Skeletal muscle tissue (tissue), 4 donors: ENCODE measurements around the gene TGFB1I1. TPM values are rescaled to one million over a fixed set of nuclear protein-coding genes. Genes with fewer than 3 reads are reported as not detected.
"Not testable (repeated sequence)": the region's sequence is repeated elsewhere in the genome, so short reads cannot be mapped to it uniquely, and the experiment has no call there.

ENCODE experiments used
- H3K27ac ChIP-seq: one replicate; pipeline ENCODE4 v1.7.0; 2013; ENCODE audit warnings: mild to moderate bottlenecking, low read depth, low read length, inconsistent platforms
- H3K27me3 ChIP-seq, 3 donors: one replicate each; pipeline ENCODE4 v1.7.0; 2013; ENCODE audit warnings: low read length in 3 of 3; ENCODE audit not compliant: control insufficient read depth in 3 of 3, insufficient read depth in 3 of 3
- H3K36me3 ChIP-seq, 3 donors: one replicate each; pipeline ENCODE4 v1.7.0; 2013; ENCODE audit warnings: low read length in 3 of 3; ENCODE audit not compliant: control insufficient read depth in 3 of 3, insufficient read depth in 3 of 3
- H3K4me1 ChIP-seq, 3 donors: one replicate each; pipeline ENCODE4 v1.7.0; 2013; ENCODE audit warnings: low read length in 3 of 3, mild to moderate bottlenecking in 3 of 3; ENCODE audit not compliant: control insufficient read depth in 3 of 3, insufficient read depth in 3 of 3
- H3K4me3 ChIP-seq, 3 donors: one replicate each; pipeline ENCODE4 v1.7.0; 2013; ENCODE audit warnings: low read length in 3 of 3
- H3K9ac ChIP-seq, 3 donors: one replicate each; pipeline ENCODE4 v1.7.0; 2013; ENCODE audit warnings: low read length in 3 of 3, mild to moderate bottlenecking in 3 of 3, moderate library complexity in 2 of 3, low read depth in 1 of 3
- H3K9me3 ChIP-seq, 3 donors: one replicate each; pipeline ENCODE4 v1.7.0; 2013; ENCODE audit warnings: low read length in 3 of 3; ENCODE audit not compliant: control insufficient read depth in 3 of 3
- total RNA-seq: library from RNA; depleted of rRNA; stranded (reverse); fragments of >200 nt; gene quantifications from one replicate; pipeline ENCODE4 v1.2.3, GENCODE V29; 2014
- donor health status: Osteomylitis.

The TGFB1I1 gene
- total RNA-seq, 1 donor from 2014 or later = 30.8 TPM

DNA sequence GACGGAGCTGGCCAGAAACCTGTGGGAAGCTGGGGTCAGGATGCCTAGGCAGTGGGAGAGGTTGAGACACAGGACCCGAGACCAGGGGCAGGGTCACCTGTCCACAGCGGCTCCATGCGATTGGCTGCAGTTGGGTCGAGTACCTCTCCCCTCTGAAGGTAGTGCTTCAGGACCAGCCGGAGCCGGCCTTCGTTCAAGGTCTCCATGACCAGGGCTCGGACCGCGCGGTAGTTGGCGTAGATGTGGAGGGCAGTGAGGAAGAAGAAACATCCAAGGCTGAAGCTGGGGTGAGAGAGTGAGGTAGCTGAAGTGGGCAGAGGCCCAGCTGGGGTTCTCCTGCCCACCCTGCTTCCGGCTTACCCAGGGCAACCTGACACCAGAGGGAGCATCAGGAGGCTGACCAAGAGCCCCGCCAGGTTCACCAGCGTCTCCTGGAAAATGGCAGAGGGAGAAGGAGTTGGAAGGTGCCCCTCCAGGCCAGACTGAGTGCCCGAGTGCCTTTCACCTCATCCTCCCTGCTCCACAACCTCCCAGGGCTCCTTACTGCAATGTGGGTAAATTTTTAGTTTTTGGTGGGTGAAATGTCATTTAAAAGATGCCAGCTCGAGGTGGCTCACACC lies 21.7 kb downstream of the TGFB1I1 start:
- H3K27ac ChIP-seq = no peak overlapping the region
- no peak overlapping the region for H3K4me3 ChIP-seq
- H3K9me3 ChIP-seq = no peaks in the 10 kb centered on the region
- H3K27me3 ChIP-seq = peaks cover under 1 to 7% (median 3%) of the 10 kb centered on the region in 3 donors
- H3K36me3 ChIP-seq = peaks cover 63 to 72% (median 69%) of the 10 kb centered on the region in 3 donors
- H3K4me1 ChIP-seq = peaks cover 0 to 5% (median 1%) of the 10 kb centered on the region in 3 donors
- H3K9ac ChIP-seq = no peak overlapping the region

DNA sequence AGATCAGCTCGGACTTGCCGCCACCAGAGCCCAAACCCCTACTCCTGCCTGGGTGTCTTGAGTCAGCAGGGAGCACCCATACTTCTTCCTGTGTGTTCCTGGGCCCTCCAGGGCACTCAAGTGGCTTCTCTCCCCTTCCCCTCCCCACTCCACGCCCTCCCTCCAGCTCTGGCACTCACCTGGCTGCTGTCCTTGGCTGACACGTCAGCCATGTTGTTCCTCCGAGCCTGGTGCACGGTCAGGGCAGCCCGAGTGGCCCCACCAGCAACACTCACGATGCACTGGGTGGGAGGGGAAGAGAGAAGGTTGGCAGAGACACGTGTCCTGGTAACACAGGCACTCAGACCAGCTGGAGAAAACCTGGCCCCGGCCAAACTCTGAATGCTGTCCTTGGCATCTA lies 24.7 kb downstream of the TGFB1I1 start:
- Histone ChIP-seq H3K4me1 (no peaks in the 10 kb centered on the region), H3K27ac (no peak overlapping the region), H3K36me3 (peaks cover 78 to 84% (median 82%) of the 10 kb centered on the region in 3 donors), H3K9ac (no peak overlapping the region), H3K4me3 (no peak overlapping the region), H3K27me3 (no peaks in the 10 kb centered on the region), H3K9me3 (no peaks in the 10 kb centered on the region)

DNA sequence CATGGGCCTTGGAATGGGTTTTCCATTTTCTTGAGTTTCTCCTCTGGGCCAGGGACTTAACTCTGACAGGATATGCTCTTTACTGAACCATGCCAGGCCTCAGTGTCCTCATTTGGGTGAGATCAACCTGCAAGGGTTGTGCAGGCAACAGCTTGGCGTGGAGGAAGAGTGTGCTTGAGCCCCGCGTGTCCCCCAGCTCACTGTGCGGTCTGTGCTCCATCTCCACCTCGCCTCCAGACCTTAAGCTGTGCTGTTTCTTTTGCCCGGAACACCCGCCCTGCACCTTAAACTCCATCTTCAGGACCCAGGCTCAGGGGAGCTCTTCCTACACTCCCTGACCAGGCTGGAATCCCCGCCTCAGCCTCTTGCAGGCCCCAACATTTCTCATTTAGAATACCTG lies 26.5 kb downstream of the TGFB1I1 start:
- Histone ChIP-seq H3K27me3 (no peaks in the 10 kb centered on the region), H3K9me3 (no peaks in the 10 kb centered on the region), H3K4me1 (peaks cover 0 to 9% (median 0%) of the 10 kb centered on the region in 3 donors), H3K9ac (no peak overlapping the region), H3K36me3 (peaks cover 62 to 66% (median 64%) of the 10 kb centered on the region in 3 donors), H3K27ac (no peak overlapping the region), H3K4me3 (no peak overlapping the region)

DNA sequence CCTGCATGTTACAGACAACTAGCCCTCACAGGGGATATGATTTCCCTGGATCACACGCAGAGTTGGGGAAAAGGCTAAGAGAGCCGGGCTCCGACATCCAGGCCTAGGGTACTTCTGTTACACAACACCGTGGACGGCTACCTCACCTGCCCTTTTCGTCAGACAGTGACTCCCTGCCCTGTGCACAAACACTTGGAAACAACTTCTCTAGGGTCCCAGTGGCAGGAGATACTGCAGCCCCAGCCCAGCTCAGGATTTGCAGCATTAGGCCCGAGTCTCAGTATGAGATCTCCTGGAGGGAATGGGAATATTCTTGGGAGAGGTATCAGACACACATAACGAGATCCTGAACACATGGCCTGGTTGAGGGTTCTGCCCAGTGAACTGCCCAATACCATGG lies 28.0 kb downstream of the TGFB1I1 start:
- Histone ChIP-seq H3K9ac (no peak overlapping the region), H3K27me3 (no peaks in the 10 kb centered on the region), H3K27ac (no peak overlapping the region), H3K36me3 (peaks cover 53 to 54% (median 54%) of the 10 kb centered on the region in 3 donors), H3K9me3 (no peaks in the 10 kb centered on the region), H3K4me1 (peaks cover 6 to 9% (median 8%) of the 10 kb centered on the region in 3 donors), H3K4me3 (no peak overlapping the region)

DNA sequence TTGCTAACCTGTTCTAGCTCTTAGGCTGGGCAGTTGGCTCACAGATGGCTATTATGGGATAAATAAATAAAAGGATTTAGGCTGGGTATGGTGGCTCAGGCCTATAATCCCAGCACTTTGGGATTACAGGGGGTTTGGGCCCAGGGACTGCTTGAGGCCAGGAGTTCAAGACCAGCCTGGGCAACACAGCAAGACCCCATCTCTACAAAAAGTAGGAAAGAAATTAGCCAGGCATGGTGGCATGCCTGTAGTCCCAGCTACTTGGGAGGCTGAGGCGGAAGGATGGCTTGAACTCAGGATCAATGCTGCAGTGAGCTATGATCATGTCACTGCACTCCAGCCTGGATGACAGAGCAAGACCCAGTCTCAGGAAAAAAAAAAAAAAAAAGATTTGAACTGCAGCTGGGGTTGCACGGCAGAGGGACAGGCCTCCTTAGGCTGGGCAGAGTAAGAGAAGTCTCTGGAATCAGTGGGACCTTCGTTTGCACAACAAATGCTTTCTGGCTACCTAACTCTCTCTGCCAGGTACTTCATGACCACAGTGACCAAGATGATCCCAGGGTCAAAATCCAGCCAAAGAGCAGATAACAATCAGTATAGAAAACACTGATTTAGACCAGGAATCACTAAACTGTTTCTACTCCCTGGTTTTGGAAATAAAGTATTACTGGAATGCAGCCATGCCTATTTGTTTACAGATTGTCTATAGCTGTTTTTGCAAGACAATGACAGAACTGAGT lies 29.4 kb downstream of the TGFB1I1 start:
- Histone ChIP-seq H3K27me3 (no peaks in the 10 kb centered on the region), H3K27ac (no peak overlapping the region), H3K36me3 (peaks cover 41 to 52% (median 50%) of the 10 kb centered on the region in 3 donors), H3K4me1 (peaks cover 6 to 20% (median 9%) of the 10 kb centered on the region in 3 donors), H3K9me3 (no peaks in the 10 kb centered on the region), H3K4me3 (no peak overlapping the region), H3K9ac (no peak overlapping the region)

DNA sequence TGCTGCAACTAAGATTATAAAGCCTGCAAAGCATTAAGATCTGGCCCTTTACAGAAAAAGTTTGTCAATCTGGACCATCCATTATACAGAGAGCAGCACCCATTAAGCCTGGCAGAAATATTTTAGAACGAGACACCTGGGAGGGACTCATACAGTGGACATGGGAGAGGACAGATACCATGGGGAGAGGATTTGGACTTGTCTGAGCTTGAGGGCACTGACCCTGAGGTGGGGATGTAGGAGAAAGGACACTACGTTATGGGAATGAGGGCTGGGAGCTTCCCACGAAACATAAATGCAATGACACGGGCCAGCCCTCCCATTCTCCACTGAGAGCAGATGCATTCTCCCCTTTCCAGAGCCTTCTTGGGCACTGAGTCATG lies 30.0 kb downstream of the TGFB1I1 start:
- no peak overlapping the region for H3K4me3 ChIP-seq
- H3K27me3 ChIP-seq = no peaks in the 10 kb centered on the region
- no peaks in the 10 kb centered on the region for H3K9me3 ChIP-seq
- H3K36me3 ChIP-seq = peaks cover 35 to 47% (median 45%) of the 10 kb centered on the region in 3 donors
- peaks cover 10 to 26% (median 13%) of the 10 kb centered on the region in 3 donors for H3K4me1 ChIP-seq
- H3K9ac ChIP-seq = no peak overlapping the region
- no peak overlapping the region for H3K27ac ChIP-seq

DNA sequence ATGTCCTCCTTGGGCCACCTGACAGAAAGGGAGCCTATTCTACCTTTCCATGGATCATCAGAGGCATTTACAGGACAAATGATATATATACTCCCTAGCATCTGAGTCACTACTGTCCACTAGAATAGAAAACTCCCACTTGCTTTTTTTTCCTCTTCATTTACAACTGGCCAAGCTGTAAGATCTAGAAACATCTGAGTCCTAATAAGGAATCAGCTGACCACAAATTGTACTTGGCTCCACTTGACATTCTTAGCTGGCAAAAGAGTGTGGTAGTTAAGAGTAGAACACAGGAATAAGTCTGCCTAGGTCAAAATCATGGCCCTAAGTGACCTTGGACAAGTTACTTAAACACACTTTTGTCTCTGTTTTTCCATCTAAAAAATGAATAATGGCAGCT lies 31.0 kb downstream of the TGFB1I1 start:
- Histone ChIP-seq H3K27me3 (no peaks in the 10 kb centered on the region), H3K36me3 (peaks cover 29 to 38% (median 36%) of the 10 kb centered on the region in 3 donors), H3K4me1 (peaks cover 17 to 35% (median 20%) of the 10 kb centered on the region in 3 donors), H3K4me3 (no peak overlapping the region), H3K9me3 (no peaks in the 10 kb centered on the region), H3K9ac (no peak overlapping the region), H3K27ac (no peak overlapping the region)

DNA sequence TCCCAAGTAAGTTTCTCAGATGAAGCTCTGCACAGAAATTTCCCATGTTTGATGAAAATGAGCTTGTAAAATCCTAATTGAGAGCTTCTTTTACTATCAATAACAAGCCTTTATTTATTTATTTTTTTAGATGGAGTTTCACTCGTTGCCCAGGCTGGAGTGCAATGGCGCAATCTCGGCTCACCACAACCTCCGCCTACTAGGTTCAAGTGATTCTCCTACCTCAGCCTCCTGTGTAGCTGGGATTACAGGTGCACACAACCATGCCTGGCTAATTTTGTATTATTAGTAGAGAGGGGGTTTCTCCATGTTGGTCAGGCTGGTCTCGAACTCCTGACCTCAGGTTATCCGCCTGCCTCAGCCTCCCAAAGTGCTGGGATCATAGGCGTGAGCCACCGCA lies 31.6 kb downstream of the TGFB1I1 start:
- not testable (repeated sequence) for H3K27me3 ChIP-seq, H3K27ac ChIP-seq, H3K4me3 ChIP-seq, H3K9ac ChIP-seq, H3K9me3 ChIP-seq
- peaks cover 17 to 35% (median 20%) of the 10 kb centered on the region in 3 donors for H3K4me1 ChIP-seq
- peaks cover 24 to 32% (median 31%) of the 10 kb centered on the region in 3 donors for H3K36me3 ChIP-seq

DNA sequence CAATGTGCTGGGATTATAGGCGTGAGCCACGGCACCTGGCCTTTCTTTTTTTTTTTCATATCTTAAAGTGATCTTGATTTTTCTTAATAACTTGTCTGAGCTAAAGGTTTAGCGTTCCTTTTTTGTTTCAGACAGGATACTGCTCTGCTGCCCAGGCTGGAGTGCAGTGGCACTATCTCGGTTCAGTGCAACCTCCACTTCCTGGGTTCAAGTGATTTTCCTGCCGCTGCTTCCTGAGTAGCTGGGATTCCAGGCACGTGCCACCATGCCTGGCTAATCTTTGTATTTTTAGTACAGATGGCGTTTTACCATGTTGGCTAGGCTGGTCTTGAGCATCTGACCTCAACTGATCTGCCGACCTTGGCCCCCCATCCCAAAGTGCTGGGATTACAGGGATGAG lies 32.2 kb downstream of the TGFB1I1 start:
- no peak overlapping the region for H3K27ac ChIP-seq
- peaks cover 17 to 35% (median 24%) of the 10 kb centered on the region in 3 donors for H3K4me1 ChIP-seq
- H3K9ac ChIP-seq = no peak overlapping the region
- no peak overlapping the region for H3K4me3 ChIP-seq
- peaks cover 18 to 26% (median 25%) of the 10 kb centered on the region in 3 donors for H3K36me3 ChIP-seq
- no peaks in the 10 kb centered on the region for H3K9me3 ChIP-seq
- no peaks in the 10 kb centered on the region for H3K27me3 ChIP-seq

DNA sequence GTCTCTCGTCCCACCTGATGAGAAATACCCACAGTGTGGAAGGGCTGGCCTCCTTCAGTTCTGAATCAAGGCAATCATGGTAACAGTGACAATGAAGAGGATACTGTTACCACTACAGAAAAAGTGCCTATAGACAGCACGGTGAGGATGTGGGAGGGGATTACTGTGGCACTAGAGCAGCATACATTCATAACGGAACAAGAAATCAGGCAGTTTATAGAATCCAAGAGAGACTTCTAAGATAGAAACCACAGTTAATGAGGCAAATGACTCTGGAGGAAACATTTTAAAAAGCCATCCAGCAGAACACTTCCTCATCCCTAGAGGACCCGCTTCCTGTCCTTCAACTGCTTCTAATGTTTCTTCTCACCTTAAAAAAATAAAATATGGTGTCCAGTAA lies 33.5 kb downstream of the TGFB1I1 start:
- Histone ChIP-seq H3K4me3 (no peak overlapping the region), H3K9me3 (no peaks in the 10 kb centered on the region), H3K36me3 (peaks cover 6 to 14% (median 14%) of the 10 kb centered on the region in 3 donors), H3K27ac (no peak overlapping the region), H3K4me1 (peaks cover 20 to 42% (median 27%) of the 10 kb centered on the region in 3 donors), H3K9ac (no peak overlapping the region), H3K27me3 (no peaks in the 10 kb centered on the region)
